CD4-positive, CD25-positive, alpha-beta regulatory T cell (primary cell): Measurements from ENCODE around the gene MAPKAP1. TPM values are rescaled to one million over a fixed set of nuclear protein-coding genes. Genes with fewer than 3 reads are reported as not detected.
A peak's percentile ranks its signal among the peaks of the same experiment; 100 is the strongest.

Experiments used
- ATAC-seq, 2 donors: fragments of 150-1000 bp; cut with Tn5 transposase; one replicate each; pipeline ENCODE4 v1.10.0; 2021; ENCODE audit warnings: low read depth in 2 of 2, moderate number of reproducible peaks in 2 of 2, moderate library complexity in 1 of 2
- DNase-seq, 3 donors: peaks; one replicate each; pipeline versions ENCODE4 v3.0.0 to v3.0.0-alpha.2; 2012 to 2022; ENCODE audit warnings: mixed read lengths in 1 of 3
- H3K27ac ChIP-seq: one replicate; pipeline ENCODE4 v1.7.0; 2013; ENCODE audit warnings: mild to moderate bottlenecking, low read length; ENCODE audit not compliant: insufficient read depth, poor library complexity, severe bottlenecking
- H3K27me3 ChIP-seq: one replicate; pipeline ENCODE4 v1.7.0; 2013; ENCODE audit warnings: low read length; ENCODE audit not compliant: control insufficient read depth, insufficient read depth
- H3K36me3 ChIP-seq: one replicate; pipeline ENCODE4 v1.7.0; 2013; ENCODE audit warnings: mild to moderate bottlenecking, low read length, moderate library complexity; ENCODE audit not compliant: control insufficient read depth, insufficient read depth
- H3K4me1 ChIP-seq: 2 replicates; pipeline ENCODE4 v1.7.0; 2013; ENCODE audit warnings: mild to moderate bottlenecking, low read length; ENCODE audit not compliant: insufficient read depth, control insufficient read depth, poor library complexity, severe bottlenecking
- H3K4me3 ChIP-seq: one replicate; pipeline ENCODE4 v1.7.0; 2013; ENCODE audit warnings: low read depth, mild to moderate bottlenecking, low read length, moderate library complexity
- H3K9me3 ChIP-seq, 2 experiments: 1 replicate in 1 of 2; 2 replicates in 1 of 2; pipeline ENCODE4 v1.7.0; 2013; ENCODE audit warnings: low read length in 2 of 2, mild to moderate bottlenecking in 1 of 2, moderate library complexity in 1 of 2; ENCODE audit not compliant: control insufficient read depth in 2 of 2
- H3K27ac Mint-ChIP-seq, 3 donors: one replicate each; pipeline ENCODE4 v1.8.0; 2020 to 2022; ENCODE audit warnings: mild to moderate bottlenecking in 3 of 3, mixed read lengths in 3 of 3, moderate library complexity in 2 of 3
- H3K27me3 Mint-ChIP-seq: one replicate; pipeline ENCODE4 v1.8.0; 2022; ENCODE audit warnings: mild to moderate bottlenecking, mixed read lengths
- H3K36me3 Mint-ChIP-seq: one replicate; pipeline ENCODE4 v1.8.0; 2020; ENCODE audit warnings: mixed read lengths
- H3K4me1 Mint-ChIP-seq, 4 donors: one replicate each; pipeline ENCODE4 v1.8.0; 2020 to 2022; ENCODE audit warnings: mixed read lengths in 4 of 4, mild to moderate bottlenecking in 1 of 4
- H3K4me3 Mint-ChIP-seq, 4 donors: one replicate each; pipeline ENCODE4 v1.8.0; 2020 to 2022; ENCODE audit warnings: mild to moderate bottlenecking in 4 of 4, mixed read lengths in 4 of 4, moderate library complexity in 3 of 4
- H3K9me3 Mint-ChIP-seq, 7 donors: one replicate each; pipeline ENCODE4 v1.8.0; 2020 to 2022; ENCODE audit warnings: mixed read lengths in 7 of 7, mild to moderate bottlenecking in 3 of 7, moderate library complexity in 2 of 7
- polyA plus RNA-seq, 4 donors: library from polyadenylated mRNA; unstranded; fragments of 300-500 nt; fragmentation: Illumina TruSeq; gene quantifications; one replicate each; pipeline ENCODE4 v1.2.3, GENCODE V29; 2021
- total RNA-seq: library from RNA; stranded (reverse); gene quantifications from one replicate; pipeline ENCODE4 v1.2.3, GENCODE V29; 2022

MAPKAP1 gene
- total and polyA plus RNA-seq, 5 donors from 2014 or later: 40.8 to 53.2 (median 47.3) TPM

GRCh38 chr9:125537442-125538091, 169.4 kb downstream of the MAPKAP1 start:
- no peak overlapping the region for H3K4me3 Mint-ChIP-seq
- peaks cover 37% of the 10 kb centered on the region for H3K36me3 Mint-ChIP-seq
- H3K27ac Mint-ChIP-seq: peak overlapping the region in 2 of 3 donors; percentile 1 to 5

DNA sequence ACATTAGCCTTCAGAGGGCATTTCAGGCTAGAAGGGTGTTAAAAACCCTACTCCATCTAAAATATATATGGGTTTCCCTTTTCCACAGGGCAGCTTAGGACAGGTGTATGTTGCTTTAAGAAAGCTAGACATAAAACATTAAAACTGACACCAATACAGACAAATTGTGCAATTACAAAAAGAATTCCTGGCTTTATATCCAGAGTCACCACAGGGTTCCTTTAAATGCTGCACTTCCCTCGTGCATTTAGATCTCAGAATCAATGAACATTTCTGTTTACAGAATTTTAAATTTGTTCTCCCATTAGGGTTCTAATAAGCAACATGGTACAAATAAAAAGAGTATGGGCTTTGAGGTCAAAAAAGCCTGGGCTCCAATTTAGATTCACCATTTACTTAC, 170.2 kb downstream of the MAPKAP1 start:
- no peaks in the 10 kb centered on the region for H3K27me3 Mint-ChIP-seq
- H3K4me3 ChIP-seq: no peak overlapping the region
- H3K36me3 Mint-ChIP-seq: peaks cover 34% of the 10 kb centered on the region

More at GRCh38 chr9:125537442-125538091, 169.4 kb downstream of the MAPKAP1 start:
- Histone ChIP-seq H3K27me3 (no peaks in the 10 kb centered on the region), H3K4me1 (no peaks in the 10 kb centered on the region), H3K9me3 (no peaks in the 10 kb centered on the region), H3K36me3 (peaks cover 8% of the 10 kb centered on the region), H3K27ac (no peak overlapping the region), H3K4me3 (no peak overlapping the region)
- no peak for ATAC-seq
- DNase-seq: no peak
- Mint-ChIP-seq H3K9me3 (no peaks in the 10 kb centered on the region), H3K4me1 (peaks cover 3 to 14% (median 5%) of the 10 kb centered on the region in 4 donors), H3K27me3 (no peaks in the 10 kb centered on the region)

DNA sequence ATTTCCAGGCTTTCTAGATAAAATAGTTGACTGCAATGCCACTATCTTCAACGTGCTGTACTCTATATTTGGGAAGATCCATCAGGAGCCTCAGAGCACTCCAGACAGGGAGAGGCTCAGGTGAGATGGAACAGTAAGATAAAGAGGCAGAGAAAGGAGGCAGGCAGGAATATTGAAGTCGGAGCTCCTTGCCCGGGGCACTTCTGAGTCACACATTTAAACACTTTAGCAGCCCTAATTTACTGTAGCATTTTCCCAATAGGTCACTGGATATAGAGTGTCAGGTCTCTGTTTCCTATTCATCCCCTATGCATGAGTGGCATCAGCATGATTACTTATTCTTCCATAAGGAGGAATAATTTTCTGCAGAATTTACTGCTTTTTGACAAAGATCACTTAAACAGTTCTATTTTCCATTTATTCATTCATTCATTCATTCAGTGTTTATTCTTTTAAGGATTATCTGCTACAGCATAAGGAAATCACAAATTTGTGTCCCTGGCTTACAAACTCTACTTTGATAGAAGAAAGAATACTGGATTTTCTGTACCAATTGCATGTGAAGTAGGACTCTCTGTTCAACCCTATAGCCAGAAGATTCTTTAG, 170.7 kb downstream of the MAPKAP1 start:
- H3K27me3 Mint-ChIP-seq: no peaks in the 10 kb centered on the region

More for the DNA sequence above, 170.2 kb downstream of the MAPKAP1 start:
- Mint-ChIP-seq H3K27ac (no peak overlapping the region), H3K4me3 (no peak overlapping the region), H3K4me1 (peaks cover 9 to 14% (median 10%) of the 10 kb centered on the region in 4 donors), H3K9me3 (no peaks in the 10 kb centered on the region)
- peaks cover 8% of the 10 kb centered on the region for H3K36me3 ChIP-seq
- no peaks in the 10 kb centered on the region for H3K9me3 ChIP-seq
- H3K27ac ChIP-seq: no peak overlapping the region
- DNase-seq (no peak), ATAC-seq (no peak)
- no peaks in the 10 kb centered on the region for H3K27me3 ChIP-seq
- H3K4me1 ChIP-seq: no peaks in the 10 kb centered on the region

DNA sequence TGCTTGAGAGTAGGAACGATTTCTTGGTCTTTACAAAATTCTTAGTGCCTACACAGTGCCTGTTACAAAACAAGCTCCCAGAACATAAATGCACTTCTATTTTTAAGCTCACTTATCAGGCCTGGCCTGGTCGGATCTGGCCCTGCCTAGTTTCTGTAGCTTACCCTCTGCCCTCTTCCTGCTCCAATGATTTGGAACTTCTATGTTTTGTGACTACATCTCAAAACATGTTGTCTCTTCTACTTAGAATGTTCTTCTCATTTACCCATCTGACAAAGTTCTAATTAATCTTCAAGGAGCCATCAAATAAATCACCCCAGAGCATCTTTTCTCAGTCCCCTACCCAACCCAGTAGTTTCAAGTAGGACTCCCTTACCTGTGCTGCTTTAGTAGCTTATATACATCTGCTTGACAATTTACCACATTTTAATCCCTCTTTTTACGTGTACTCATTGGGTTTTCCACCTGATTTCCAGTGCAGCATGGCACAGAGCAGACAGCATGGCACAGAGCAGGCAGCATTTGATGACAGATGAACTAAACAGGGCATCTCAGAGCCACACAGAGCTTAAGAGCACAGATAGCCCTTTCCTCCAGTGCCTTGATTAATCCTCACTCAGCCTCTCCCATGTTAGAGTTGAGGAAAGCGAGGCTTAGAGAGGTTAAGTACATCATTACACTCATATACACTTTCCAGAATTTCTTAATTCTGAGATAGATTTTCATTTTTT, 171.9 kb downstream of the MAPKAP1 start:
- Mint-ChIP-seq H3K4me3 (no peak overlapping the region), H3K36me3 (peaks cover 21% of the 10 kb centered on the region), H3K27ac (no peak overlapping the region), H3K27me3 (no peaks in the 10 kb centered on the region), H3K4me1 (peaks cover 18 to 23% (median 21%) of the 10 kb centered on the region in 4 donors), H3K9me3 (no peaks in the 10 kb centered on the region)
- Histone ChIP-seq H3K4me1 (no peaks in the 10 kb centered on the region), H3K27me3 (no peaks in the 10 kb centered on the region), H3K9me3 (no peaks in the 10 kb centered on the region), H3K4me3 (no peak overlapping the region), H3K36me3 (peaks cover 3% of the 10 kb centered on the region), H3K27ac (no peak overlapping the region)
- no peak for ATAC-seq
- DNase-seq: no peak

More for the DNA sequence above, 170.7 kb downstream of the MAPKAP1 start:
- no peak overlapping the region for H3K27ac Mint-ChIP-seq
- H3K9me3 Mint-ChIP-seq: no peaks in the 10 kb centered on the region
- peaks cover 4% of the 10 kb centered on the region for H3K36me3 ChIP-seq
- ATAC-seq: no peak
- DNase-seq: no peak
- peaks cover 31% of the 10 kb centered on the region for H3K36me3 Mint-ChIP-seq
- no peak overlapping the region for H3K4me3 ChIP-seq
- no peaks in the 10 kb centered on the region for H3K9me3 ChIP-seq
- no peak overlapping the region for H3K4me3 Mint-ChIP-seq
- peaks cover 11 to 14% (median 14%) of the 10 kb centered on the region in 4 donors for H3K4me1 Mint-ChIP-seq
- H3K27ac ChIP-seq: no peak overlapping the region
- no peaks in the 10 kb centered on the region for H3K4me1 ChIP-seq
- H3K27me3 ChIP-seq: no peaks in the 10 kb centered on the region

DNA sequence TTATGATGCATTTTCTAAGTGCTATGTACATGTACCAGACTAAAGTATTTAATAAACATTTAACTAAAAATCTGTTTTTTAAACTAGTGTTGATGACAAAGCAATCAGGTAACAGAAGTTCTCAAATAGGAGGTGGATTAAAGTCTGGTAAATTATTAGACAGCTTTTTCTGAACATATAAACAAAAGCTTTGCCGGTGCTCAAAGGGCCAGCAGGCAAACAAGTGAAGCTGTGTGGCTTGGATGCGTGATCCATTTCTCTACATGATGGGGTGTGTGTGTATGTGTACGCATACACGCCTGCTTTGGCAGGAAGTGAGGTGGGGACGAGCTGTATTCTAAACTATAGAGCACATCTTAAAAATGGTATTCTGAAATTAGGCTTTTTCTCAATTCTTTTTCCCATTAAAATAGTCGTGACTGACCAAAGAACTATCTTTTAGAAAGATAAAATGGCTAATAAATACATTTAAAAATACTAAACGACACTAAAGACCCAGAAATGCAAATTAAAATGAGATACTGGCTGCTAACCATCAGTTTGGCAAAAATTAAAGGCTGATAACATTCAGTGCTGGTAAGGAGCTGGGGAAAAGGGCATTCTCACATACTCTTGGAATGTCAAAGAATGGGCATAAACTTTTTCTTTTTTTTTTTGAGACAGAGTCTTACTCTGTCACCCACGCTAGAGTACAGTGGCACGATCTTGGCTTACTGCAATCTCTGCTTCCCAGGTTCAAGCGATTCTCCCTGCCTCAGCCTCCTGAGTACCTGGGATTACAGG, 174.0 kb downstream of the MAPKAP1 start:
- no peak for DNase-seq
- Mint-ChIP-seq H3K27ac (no peak overlapping the region), H3K4me3 (no peak overlapping the region), H3K4me1 (peaks cover 18 to 32% (median 30%) of the 10 kb centered on the region in 4 donors), H3K9me3 (no peaks in the 10 kb centered on the region), H3K36me3 (peaks cover 17% of the 10 kb centered on the region), H3K27me3 (no peaks in the 10 kb centered on the region)
- Histone ChIP-seq H3K4me1 (peaks cover 5% of the 10 kb centered on the region), H3K9me3 (no peaks in the 10 kb centered on the region), H3K4me3 (no peak overlapping the region), H3K27me3 (no peaks in the 10 kb centered on the region), H3K27ac (no peak overlapping the region), H3K36me3 (peaks cover under 1% of the 10 kb centered on the region)
- ATAC-seq: no peak

DNA sequence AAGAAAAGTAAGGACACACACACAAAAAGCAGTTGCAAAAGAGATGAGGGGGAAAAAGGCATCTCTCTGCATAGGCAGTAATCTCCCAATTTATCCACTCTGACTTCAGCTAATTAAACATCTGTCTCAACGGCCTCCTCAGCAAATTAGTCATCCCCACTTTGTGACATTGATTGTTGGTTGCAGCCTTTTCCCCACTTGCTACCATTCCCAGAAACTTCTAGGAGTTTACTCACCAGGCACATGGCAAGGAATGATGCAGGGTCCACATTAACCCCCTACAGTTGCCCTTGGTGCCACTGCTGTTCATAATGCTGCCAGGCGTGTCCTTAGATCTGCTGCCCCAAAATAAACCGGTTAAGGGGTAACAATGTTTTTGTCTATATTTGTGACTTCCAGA, 174.6 kb downstream of the MAPKAP1 start:
- H3K27me3 ChIP-seq: no peaks in the 10 kb centered on the region
- peaks cover 18 to 35% (median 30%) of the 10 kb centered on the region in 4 donors for H3K4me1 Mint-ChIP-seq
- H3K4me3 Mint-ChIP-seq: no peak overlapping the region
- no peaks in the 10 kb centered on the region for H3K36me3 ChIP-seq
- no peak overlapping the region for H3K27ac ChIP-seq
- H3K36me3 Mint-ChIP-seq: peaks cover 11% of the 10 kb centered on the region
- peaks cover 5% of the 10 kb centered on the region for H3K4me1 ChIP-seq
- H3K27me3 Mint-ChIP-seq: no peaks in the 10 kb centered on the region
- H3K4me3 ChIP-seq: no peak overlapping the region
- no peak overlapping the region for H3K27ac Mint-ChIP-seq
- ATAC-seq: no peak
- H3K9me3 Mint-ChIP-seq: no peaks in the 10 kb centered on the region
- no peak for DNase-seq
- H3K9me3 ChIP-seq: no peaks in the 10 kb centered on the region
